ENCODE measurements around the gene MAST4. TPM values are rescaled to one million over a fixed set of nuclear protein-coding genes. Genes with fewer than 3 reads are reported as not detected.

Gene MAST4
- total RNA-seq, 1 experiment from 2014 or later, result 10.9 TPM

DNA sequence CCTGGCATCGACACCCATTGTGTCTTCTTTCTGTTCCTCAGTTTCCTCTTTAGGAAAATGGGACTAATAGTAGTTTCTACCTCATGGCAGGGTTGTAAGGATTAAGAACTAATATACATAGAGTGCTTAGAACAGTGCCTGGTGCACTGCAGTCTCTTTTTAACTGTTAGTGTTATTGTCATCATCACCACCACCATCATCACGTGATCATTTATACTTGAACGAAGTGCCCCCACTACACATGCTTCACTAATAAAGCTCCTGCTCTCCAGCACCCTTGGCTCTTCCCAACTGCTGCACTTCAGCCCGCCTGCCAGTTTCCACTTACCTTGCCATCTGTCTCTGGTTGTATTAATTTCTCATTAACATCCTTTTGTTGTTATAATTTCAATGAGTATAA lies 35.8 kb upstream of the MAST4 start:
- no peaks in the 10 kb centered on the region for H3K36me3 Mint-ChIP-seq (ENCODE audit: insufficient read depth, unreplicated experiment)
- H3K27me3 Mint-ChIP-seq (ENCODE audit: unreplicated experiment), result peaks cover 17% of the 10 kb centered on the region
- peaks cover 1% of the 10 kb centered on the region for H3K9me3 Mint-ChIP-seq (ENCODE audit: low read depth, unreplicated experiment)
- BruUV-seq (replicated peaks), result no TSS peak
- H3K27ac Mint-ChIP-seq (ENCODE audit: unreplicated experiment), result no peak overlapping the region
- intact Hi-C loops (cut with micrococcal nuclease; ENCODE audit: unreplicated experiment), result no loop called here
- H3K4me1 Mint-ChIP-seq (ENCODE audit: low read depth, unreplicated experiment), result no peaks in the 10 kb centered on the region
- CTCF ChIA-PET, result no interaction called here
- no peak overlapping the region for H3K4me3 Mint-ChIP-seq (ENCODE audit: low read depth, unreplicated experiment)
- DNase-seq, result no peak
- TF ChIP-seq, protein P1, sequence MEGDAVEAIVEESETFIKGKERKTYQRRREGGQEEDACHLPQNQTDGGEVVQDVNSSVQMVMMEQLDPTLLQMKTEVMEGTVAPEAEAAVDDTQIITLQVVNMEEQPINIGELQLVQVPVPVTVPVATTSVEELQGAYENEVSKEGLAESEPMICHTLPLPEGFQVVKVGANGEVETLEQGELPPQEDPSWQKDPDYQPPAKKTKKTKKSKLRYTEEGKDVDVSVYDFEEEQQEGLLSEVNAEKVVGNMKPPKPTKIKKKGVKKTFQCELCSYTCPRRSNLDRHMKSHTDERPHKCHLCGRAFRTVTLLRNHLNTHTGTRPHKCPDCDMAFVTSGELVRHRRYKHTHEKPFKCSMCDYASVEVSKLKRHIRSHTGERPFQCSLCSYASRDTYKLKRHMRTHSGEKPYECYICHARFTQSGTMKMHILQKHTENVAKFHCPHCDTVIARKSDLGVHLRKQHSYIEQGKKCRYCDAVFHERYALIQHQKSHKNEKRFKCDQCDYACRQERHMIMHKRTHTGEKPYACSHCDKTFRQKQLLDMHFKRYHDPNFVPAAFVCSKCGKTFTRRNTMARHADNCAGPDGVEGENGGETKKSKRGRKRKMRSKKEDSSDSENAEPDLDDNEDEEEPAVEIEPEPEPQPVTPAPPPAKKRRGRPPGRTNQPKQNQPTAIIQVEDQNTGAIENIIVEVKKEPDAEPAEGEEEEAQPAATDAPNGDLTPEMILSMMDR (IDR thresholded peaks at IDR 0.05; ENCODE audit: unreplicated experiment), result no peak

DNA sequence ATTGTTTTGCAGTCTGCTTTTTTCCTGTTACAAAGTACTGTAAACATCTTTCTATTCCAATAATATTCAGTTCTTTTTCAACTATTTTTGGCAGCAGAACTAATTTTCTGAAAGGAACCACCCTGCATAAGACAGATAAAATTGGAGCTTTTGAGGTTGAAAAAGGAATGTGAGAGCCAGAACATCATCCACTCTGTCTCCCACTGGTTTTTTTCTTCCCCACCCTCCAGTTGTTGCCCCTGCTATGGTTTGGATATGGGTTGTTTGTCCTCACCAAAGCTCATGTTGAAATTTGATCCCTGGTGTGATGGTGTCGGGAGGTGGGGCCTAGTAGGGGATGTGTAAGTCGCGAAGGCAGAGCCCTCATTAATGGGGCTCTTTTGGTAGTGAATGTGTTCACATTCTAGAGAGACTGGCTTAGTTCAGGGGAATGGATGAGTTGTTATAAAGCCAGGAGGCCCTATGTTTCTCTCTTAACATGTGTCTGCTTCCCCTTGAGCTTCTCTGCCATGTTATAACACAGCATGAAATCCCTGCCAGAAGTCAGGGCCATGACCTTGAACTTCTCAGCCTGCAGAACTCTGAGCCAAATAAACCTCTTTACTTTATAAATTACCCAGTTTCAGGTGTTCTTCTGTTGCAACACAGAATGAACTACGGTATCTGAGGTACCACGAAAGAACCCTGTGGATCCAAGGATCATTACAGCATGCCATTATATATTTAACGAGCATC lies 34.8 kb upstream of the MAST4 start:
- Mint-ChIP-seq H3K9me3 (ENCODE audit: low read depth, unreplicated experiment) (no peaks in the 10 kb centered on the region), H3K4me1 (ENCODE audit: low read depth, unreplicated experiment) (no peaks in the 10 kb centered on the region), H3K36me3 (ENCODE audit: insufficient read depth, unreplicated experiment) (no peaks in the 10 kb centered on the region), H3K27me3 (ENCODE audit: unreplicated experiment) (peaks cover 27% of the 10 kb centered on the region), H3K4me3 (ENCODE audit: low read depth, unreplicated experiment) (no peak overlapping the region), H3K27ac (ENCODE audit: unreplicated experiment) (no peak overlapping the region)
- CTCF ChIA-PET, result no interaction called here
- no peak for DNase-seq
- TF ChIP-seq, protein P1 (IDR thresholded peaks at IDR 0.05; ENCODE audit: unreplicated experiment), result no peak
- BruUV-seq (replicated peaks), result no TSS peak
- intact Hi-C loops (cut with micrococcal nuclease; ENCODE audit: unreplicated experiment), result no loop called here

DNA sequence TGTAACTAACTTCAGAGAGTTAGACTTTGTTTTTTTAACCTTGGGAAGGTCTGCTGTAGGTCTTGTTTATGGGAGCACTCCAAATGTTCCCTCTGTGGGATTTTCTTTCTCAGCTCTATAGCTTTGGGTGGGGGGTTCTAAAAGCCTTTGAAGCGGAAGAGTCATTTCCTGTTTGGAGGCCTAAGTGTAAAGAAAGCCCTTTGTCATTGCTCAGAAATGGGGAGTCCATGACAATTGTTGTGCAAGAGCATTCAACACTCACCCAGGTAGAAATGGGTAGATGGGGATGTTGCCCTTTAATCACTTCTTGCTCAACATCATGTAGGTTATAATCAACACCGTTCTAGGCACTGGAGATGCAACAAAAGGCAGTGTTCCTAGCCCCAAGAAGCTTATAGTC lies 30.3 kb upstream of the MAST4 start:
- intact Hi-C loops (cut with micrococcal nuclease; ENCODE audit: unreplicated experiment), result no loop called here
- Mint-ChIP-seq H3K9me3 (ENCODE audit: low read depth, unreplicated experiment) (no peaks in the 10 kb centered on the region), H3K27ac (ENCODE audit: unreplicated experiment) (no peak overlapping the region), H3K4me1 (ENCODE audit: low read depth, unreplicated experiment) (no peaks in the 10 kb centered on the region), H3K4me3 (ENCODE audit: low read depth, unreplicated experiment) (no peak overlapping the region), H3K27me3 (ENCODE audit: unreplicated experiment) (peaks cover 60% of the 10 kb centered on the region), H3K36me3 (ENCODE audit: insufficient read depth, unreplicated experiment) (no peaks in the 10 kb centered on the region)
- TF ChIP-seq, protein P1 (IDR thresholded peaks at IDR 0.05; ENCODE audit: unreplicated experiment), result no peak
- DNase-seq, result no peak
- BruUV-seq (replicated peaks), result no TSS peak
- CTCF ChIA-PET, result no interaction called here

DNA sequence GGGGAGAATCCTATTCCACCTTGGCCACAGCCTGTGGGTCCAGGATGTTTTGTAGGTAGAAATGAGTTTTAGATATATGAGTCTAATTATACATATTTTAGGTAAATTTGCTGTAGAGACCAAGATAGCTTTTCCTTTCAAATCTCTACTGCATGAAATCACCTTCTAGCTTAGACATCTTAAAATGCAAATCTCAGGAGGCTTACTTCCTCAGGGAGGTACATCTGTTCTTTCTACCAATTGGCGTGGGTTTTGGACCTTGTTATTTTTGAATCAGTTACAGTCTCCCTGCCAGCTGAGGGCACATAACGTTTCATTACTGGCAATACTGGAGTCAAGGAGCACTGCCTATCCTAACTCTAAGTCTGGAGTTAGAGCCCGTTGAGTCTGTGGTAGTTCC lies 28.7 kb upstream of the MAST4 start:
- no peak overlapping the region for H3K27ac Mint-ChIP-seq (ENCODE audit: unreplicated experiment)
- intact Hi-C loops (cut with micrococcal nuclease; ENCODE audit: unreplicated experiment), result no loop called here
- CTCF ChIA-PET, result interaction anchor here (0.6 kb wide), 1 partner anchor 194 kb away, joined by 3 read pairs; no protein-coding TSS in a partner anchor
- DNase-seq, result no peak
- H3K36me3 Mint-ChIP-seq (ENCODE audit: insufficient read depth, unreplicated experiment), result no peaks in the 10 kb centered on the region
- H3K9me3 Mint-ChIP-seq (ENCODE audit: low read depth, unreplicated experiment), result no peaks in the 10 kb centered on the region
- TF ChIP-seq, protein P1 (IDR thresholded peaks at IDR 0.05; ENCODE audit: unreplicated experiment), result no peak
- no peaks in the 10 kb centered on the region for H3K4me1 Mint-ChIP-seq (ENCODE audit: low read depth, unreplicated experiment)
- BruUV-seq (replicated peaks), result no TSS peak
- peaks cover 62% of the 10 kb centered on the region for H3K27me3 Mint-ChIP-seq (ENCODE audit: unreplicated experiment)
- no peak overlapping the region for H3K4me3 Mint-ChIP-seq (ENCODE audit: low read depth, unreplicated experiment)
